Activated CD8-positive, alpha-beta memory T cell treated with anti-CD3 and anti-CD28 coated beads, Interleukin-2, amount 50 U/mL, for 24 hours (primary cell): Measurements from ENCODE around the gene OR2A5.
"Not testable (repeated sequence)": the region's sequence is repeated elsewhere in the genome, so short reads cannot be mapped to it uniquely, and the experiment has no call there.

Experiments
- DNase-seq: peaks from one replicate; pipeline ENCODE4 v3.0.0-alpha.2; 2020; ENCODE audit errors: extremely low read depth

The OR2A5 gene

GRCh38 chr7:144048648-144049047, at the start of gene OR2A5:
OR2A5 (plus strand) TSS chr7:144048948; CDS start chr7:144050402, 1,454 bp downstream.
- no peak for DNase-seq

- DNase-seq = no peak
These were observed 48.7 kb upstream of the OR2A5 start, which contains the start of gene OR6B1 for GRCh38 chr7:144000020-144000419. OR6B1 (plus strand) TSS chr7:144000320; CDS start chr7:144003997, 3,677 bp downstream.

- no peak for DNase-seq
These were observed 47.2 kb upstream of the OR2A5 start for GRCh38 chr7:144001543-144001942.

- DNase-seq = no peak
These were observed 44.0 kb upstream of the OR2A5 start for GRCh38 chr7:144004703-144005102.

- DNase-seq = no peak
These were observed 42.6 kb upstream of the OR2A5 start for GRCh38 chr7:144006029-144006691.

GRCh38 chr7:144006692-144007042, 42.1 kb upstream of the OR2A5 start:
- no peak for DNase-seq

GRCh38 chr7:144009361-144009760, 39.4 kb upstream of the OR2A5 start:
- no peak for DNase-seq

GRCh38 chr7:144010061-144010460, 38.7 kb upstream of the OR2A5 start:
- DNase-seq = not testable (repeated sequence)

- DNase-seq = not testable (repeated sequence)
These were observed 37.9 kb upstream of the OR2A5 start for GRCh38 chr7:144010821-144011220.

GRCh38 chr7:144011458-144012230, 37.1 kb upstream of the OR2A5 start:
- no peak for DNase-seq

GRCh38 chr7:144018065-144018464, 30.7 kb upstream of the OR2A5 start:
- no peak for DNase-seq

GRCh38 chr7:144019457-144019856, 29.3 kb upstream of the OR2A5 start:
- DNase-seq = no peak

- DNase-seq = no peak
These were observed 28.4 kb upstream of the OR2A5 start for GRCh38 chr7:144020340-144020739.

GRCh38 chr7:144022169-144022568, 26.6 kb upstream of the OR2A5 start:
- no peak for DNase-seq

- DNase-seq = no peak
These were observed 25.4 kb upstream of the OR2A5 start for GRCh38 chr7:144023171-144023827.

GRCh38 chr7:144024213-144024612, 24.5 kb upstream of the OR2A5 start:
- no peak for DNase-seq

- DNase-seq = no peak
These were observed 22.4 kb upstream of the OR2A5 start for GRCh38 chr7:144026203-144026883.

- no peak for DNase-seq
These were observed 21.7 kb upstream of the OR2A5 start for GRCh38 chr7:144027070-144027469.

GRCh38 chr7:144027974-144028373, 20.8 kb upstream of the OR2A5 start:
- no peak for DNase-seq

- DNase-seq = no peak
These were observed 20.2 kb upstream of the OR2A5 start for GRCh38 chr7:144028547-144028946.

- DNase-seq = no peak
These were observed 16.2 kb upstream of the OR2A5 start for GRCh38 chr7:144032516-144032915.
